HG03159 (cell line): ENCODE measurements around the gene SUPT4H1.
A peak's percentile ranks its signal among the peaks of the same experiment; 100 is the strongest.

Experiments
- ATAC-seq: cut with Tn5 transposase; IDR thresholded peaks from one replicate; pipeline ENCODE4 v1.9.1; 2021; ENCODE audit warnings: mild to moderate bottlenecking, moderate library complexity; ENCODE audit not compliant: unreplicated experiment

The SUPT4H1 gene

DNA sequence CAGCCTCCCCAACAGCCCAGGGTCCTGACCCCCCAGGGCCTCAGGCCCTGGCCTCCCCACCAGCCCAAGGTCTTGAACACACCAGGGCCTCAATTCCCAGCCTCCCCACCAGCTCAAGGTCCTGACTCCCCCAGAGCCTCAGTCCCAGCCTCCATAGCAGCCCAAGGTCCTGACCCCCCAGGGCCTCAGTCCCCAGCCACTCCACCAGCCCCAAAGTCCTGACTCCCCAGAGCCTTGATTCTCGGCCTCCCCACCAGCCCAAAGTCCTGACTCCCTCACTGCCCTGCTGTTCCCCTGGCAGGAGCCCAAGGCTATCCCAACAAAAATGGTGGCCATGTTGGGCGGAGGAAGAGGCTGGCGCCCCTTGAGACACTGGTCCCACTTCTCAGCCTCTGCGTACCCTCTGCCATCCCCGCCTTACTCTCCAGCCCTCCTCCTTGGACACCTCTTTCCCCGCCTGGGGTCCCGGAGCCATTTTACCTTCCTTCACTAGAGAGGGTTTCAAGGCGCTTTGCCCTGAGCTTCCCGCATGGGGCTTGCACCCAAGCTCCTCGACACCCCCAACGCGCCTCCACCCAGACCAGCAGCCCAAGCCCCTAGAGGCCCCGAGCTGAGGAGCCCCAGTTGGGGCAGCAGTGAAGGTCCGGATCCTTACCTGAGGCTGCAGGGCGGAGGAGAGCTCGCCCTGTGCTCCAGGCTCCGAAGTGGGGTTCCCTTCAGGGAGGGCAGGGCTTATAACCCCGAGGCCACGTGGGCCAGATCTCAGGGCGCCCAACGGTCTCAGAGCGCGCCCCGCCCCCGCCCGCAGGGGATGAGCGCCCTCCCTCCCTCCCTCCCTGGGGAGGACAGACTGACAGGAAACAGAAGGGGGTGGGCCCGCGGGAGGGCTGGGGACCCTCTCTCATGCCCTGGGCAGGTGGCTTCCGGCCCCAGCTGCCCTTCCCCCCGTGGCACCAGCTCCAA lies 19.9 kb downstream of the SUPT4H1 start:
- no peak for ATAC-seq

DNA sequence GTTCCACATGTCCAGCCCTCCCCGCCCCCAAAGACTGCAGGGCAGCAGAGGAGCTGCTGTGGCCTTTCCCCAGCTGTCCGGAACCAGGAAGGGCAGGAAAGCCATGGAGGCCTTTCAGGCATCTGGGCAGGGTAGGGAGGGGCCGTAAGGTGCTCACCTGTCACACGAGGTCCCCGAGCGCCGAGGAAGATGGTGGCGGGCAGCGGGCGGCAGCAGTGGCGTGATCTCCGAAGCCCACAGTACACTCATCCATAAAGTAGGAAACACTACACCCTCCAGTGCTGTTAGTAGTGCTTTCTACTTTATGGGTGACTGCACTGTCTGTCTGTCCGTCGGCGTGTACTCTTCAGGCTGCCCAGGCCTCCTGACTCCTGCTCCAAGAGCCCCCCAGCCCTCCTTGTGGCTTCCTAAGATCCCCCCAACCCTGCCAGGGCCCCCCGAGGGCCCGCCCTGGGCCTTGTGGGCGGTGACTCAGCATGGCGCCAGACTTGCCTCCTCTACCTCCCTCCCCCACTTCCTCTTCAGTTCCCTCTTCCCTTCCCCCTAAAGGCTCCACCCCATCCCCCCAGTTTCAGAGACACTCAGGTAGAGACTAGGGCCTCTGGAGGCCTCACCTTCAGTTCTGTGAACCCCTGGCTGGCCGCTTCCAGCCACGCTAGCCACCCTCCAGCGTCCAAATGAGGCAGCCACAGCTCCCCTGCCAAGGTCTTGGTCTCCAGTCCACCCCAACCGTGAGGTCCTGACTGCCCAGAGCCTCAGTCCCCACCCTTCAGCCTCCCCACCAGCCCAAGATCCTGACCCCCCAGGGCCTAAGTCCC lies 20.8 kb downstream of the SUPT4H1 start:
- no peak for ATAC-seq

GRCh38 chr17:58330538-58330996 lies 21.4 kb downstream of the SUPT4H1 start:
- ATAC-seq: no peak

GRCh38 chr17:58329810-58330537 lies 22.0 kb downstream of the SUPT4H1 start:
- peak; percentile 13 for ATAC-seq

GRCh38 chr17:58329035-58329809 lies 22.8 kb downstream of the SUPT4H1 start:
- peak; percentile 44 for ATAC-seq

- ATAC-seq: no peak
Observed at GRCh38 chr17:58328195-58329034, 23.6 kb downstream of the SUPT4H1 start, which contains the start of gene TSPOAP1. TSS of gene TSPOAP1 (minus strand) at chr17:58328795. CDS start at chr17:58327920, 875 bp downstream.

DNA sequence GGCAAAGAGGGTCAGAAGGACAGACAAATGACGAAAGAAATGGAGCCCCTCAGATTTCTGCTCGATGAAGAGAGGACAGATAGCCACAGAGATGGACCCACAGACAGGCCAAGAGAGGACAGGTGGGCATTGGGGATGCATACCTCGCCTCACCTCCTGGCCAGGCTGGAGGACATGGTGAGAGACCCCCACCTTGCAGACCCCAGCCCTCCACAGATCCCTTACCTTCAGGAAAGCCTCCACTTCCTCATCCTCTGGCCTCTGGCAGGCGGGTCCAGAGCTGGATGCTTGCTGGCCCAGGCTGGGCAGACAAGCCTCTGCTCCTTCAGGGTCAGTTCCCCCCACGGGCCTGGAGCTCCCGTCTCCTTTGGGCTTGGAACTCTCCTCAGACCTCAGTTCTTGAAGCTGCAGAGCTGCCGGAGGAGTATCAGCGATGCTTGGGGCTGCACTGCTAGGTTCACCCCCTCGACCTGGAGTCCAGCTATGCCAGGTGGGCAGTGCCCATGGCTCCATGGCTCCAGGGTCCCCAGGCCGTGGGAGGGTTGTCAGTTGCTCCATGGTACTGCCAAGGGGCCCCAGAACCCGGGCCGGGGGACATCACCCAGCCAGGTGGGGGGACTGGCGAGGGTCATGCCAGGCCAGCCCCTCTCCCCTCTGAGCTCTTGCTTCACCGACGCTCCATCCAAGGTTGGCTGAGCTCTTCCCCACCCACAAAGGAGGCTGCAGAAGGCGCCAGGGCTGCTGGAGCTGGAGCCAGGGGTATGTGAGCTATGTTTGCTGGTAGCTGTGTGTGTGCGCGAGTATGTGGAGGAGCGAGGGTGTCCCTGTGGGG lies 24.4 kb downstream of the SUPT4H1 start:
- ATAC-seq: no peak

- no peak for ATAC-seq
Observed at GRCh38 chr17:58326609-58327362, 25.2 kb downstream of the SUPT4H1 start.

- no peak for ATAC-seq
Observed at GRCh38 chr17:58325976-58326468, 26.0 kb downstream of the SUPT4H1 start.

- ATAC-seq: no peak
Observed at GRCh38 chr17:58325289-58325726, 26.7 kb downstream of the SUPT4H1 start.

DNA sequence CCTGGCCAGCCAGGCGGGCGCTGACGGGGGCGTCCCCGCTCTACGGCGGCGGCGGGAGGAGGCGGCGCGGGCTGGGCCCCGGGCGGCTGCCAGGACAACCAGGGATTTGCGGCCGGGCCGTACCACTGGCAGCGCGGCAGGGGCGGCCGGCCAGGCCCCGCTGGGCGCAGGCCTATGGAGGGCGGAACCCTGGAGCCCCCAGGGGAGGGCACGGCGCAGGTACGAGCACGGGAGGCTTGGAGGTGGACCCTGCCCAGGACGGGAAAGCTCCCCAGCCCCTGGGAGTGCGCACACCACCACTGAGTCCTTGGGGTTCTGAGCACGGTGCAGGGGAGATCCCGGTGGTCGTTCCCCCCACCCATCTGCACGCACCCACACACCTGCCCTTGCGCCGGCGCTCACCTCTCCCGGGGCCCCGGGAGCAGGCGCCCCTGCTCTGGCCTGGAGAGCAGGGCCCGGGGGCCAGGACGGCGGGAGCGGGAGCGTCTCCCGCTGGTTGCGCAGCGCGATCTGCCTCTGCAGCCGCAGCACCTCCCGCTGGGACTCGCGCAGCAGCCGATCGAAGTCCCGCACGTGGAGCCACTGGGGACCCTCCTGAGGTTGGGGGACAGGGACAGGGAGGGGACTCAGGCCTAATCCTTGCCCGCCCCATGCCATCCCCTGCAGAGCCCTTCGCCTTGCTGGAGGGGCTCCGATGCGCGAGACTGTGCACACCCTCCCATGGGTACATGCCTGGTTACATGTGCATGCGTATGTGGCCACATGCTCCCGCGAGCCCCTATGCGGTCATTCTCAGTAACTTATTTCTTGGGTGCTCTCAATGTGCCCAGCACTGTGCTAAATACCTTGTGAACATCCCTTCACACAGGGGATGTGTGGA lies 27.4 kb downstream of the SUPT4H1 start:
- no peak for ATAC-seq

GRCh38 chr17:58324056-58324408 lies 28.0 kb downstream of the SUPT4H1 start:
- no peak for ATAC-seq

DNA sequence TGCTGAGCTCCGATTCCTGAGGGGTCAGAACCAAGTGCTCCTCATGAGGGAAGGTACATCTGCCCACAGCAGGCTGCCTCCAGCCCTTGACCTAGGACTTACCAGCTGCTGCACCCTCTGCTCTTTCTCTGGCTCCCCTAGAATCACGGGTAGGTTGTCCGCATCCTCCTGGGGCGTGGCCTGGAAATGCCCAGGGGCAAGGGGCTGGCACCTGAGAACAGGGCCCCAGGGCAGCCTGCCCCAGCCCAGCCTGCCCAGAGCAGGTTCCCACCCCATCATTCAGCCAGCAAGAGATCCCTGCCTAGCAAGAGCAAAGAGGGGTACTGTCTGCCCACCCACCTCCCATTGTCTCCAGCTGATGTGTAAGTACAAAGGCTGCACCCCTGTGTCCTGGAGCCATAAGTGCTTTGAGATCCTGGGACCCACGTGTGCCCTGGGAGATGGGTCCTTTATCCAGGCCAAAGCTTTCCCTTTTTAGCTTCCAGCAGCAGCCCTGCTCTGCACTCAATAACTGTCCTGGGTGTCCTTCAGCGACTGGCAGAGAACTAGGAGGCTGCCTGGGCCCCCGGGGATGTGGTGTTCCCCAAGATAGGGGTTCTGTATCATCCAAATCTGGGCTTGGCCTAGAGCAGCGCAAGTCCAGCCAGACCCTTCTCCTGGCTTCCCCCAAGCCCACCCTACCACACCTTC lies 28.5 kb downstream of the SUPT4H1 start:
- ATAC-seq: no peak

DNA sequence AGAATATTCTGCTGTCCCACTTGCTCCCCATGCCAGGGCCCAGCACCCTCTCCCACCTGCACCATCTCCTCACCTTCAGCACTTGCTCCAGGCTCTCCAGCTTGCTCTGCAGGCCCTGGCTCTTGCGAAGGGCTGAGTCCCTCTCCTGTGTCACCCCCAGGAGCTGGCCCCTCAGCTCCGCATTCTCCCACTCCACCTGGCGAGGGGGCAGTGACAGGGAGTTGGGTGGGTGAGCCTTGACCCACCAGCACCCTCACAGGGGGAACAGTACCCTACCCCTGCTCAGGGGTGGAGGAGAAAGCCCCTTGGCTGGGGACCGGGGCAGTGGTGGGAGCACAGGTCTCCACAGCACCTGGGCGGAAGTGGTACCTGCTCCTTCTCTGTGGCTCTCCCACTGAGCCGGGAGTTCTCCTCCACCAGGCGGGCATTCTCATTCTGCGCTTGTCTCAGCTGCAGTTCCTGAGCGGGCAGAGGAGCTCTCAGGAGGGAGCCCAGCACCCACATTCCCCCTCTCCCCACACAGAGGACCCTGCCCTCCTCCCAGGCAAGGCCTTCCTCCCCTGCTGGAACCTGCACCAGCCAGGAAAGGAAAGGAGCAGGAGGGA lies 29.3 kb downstream of the SUPT4H1 start:
- ATAC-seq: no peak
